GM12878 (cell line): ENCODE results near the gene HINT3. TPM values are rescaled to one million over a fixed set of nuclear protein-coding genes. Genes with fewer than 3 reads are reported as not detected.

Experiments
- ATAC-seq: fragments of 200-7000 bp; cut with Tn5 transposase; 3 replicates; pipeline ENCODE4 v1.9.1; 2020; ENCODE audit warnings: mild to moderate bottlenecking, moderate library complexity
- BruUV-seq: library from RNA; stranded (reverse); fragments of 400-500 nt; replicated peaks from 2 replicates; lab custom pipeline; 2021; lab: Mats Ljungman, UMichigan
- CTCF ChIA-PET: fragments of 300-600 bp; sonication (Branson Sonifier 250); formaldehyde crosslinking; extraction: SDS; loops from one replicate; lab custom pipeline; 2021; ENCODE audit warnings: inconsistent platforms; lab: Yijun Ruan, JAX
- POLR2A ChIA-PET: fragments of 350-600 bp; formaldehyde crosslinking; extraction: SDS; loops from one replicate; lab custom pipeline; 2021; ENCODE audit warnings: inconsistent platforms; lab: Charles Lee
- RAD21 ChIA-PET: fragments of 300-600 bp; sonication (Branson Sonifier 250); formaldehyde crosslinking; loops from one replicate; lab custom pipeline; 2023; ENCODE audit warnings: antibody characterized with exemption; ENCODE audit not compliant: unreplicated experiment; lab: Charles Lee
- SMC1A ChIA-PET: fragments of 300-600 bp; sonication (Branson Sonifier 250); formaldehyde crosslinking; loops from one replicate; lab custom pipeline; 2023; ENCODE audit not compliant: unreplicated experiment, uncharacterized antibody; lab: Charles Lee
- DNase-seq: peaks from one replicate; pipeline ENCODE4 v3.0.0-alpha.2; 2011; ENCODE audit warnings: low read depth, low spot score
- FAIRE-seq: peaks from 3 replicates; lab custom pipeline; 2011; peaks lifted over from hg19 to GRCh38; lab: Jason Lieb, UNC
- H2AFZ ChIP-seq: 2 replicates; pipeline ENCODE4 v1.6.0; 2011; ENCODE audit warnings: low read depth, low read length, control low read depth; ENCODE audit not compliant: control insufficient read depth
- H3K27ac ChIP-seq: 2 replicates; pipeline ENCODE4 v1.5.1; 2011; ENCODE audit warnings: control low read depth; ENCODE audit not compliant: control insufficient read depth, insufficient read depth
- H3K27me3 ChIP-seq, 2 experiments: replicated peaks in 1 of 2; 2 replicates each; pipeline versions ENCODE4 v1.6.0 to v1.6.1; 2011; ENCODE audit warnings: low read length in 1 of 2; ENCODE audit not compliant: control insufficient read depth in 2 of 2, insufficient read depth in 2 of 2
- H3K36me3 ChIP-seq, 2 experiments: 2 replicates each; pipeline ENCODE4 v1.5.1; 2011; ENCODE audit warnings: low read length in 1 of 2; ENCODE audit not compliant: control insufficient read depth in 2 of 2, insufficient read depth in 2 of 2
- H3K4me1 ChIP-seq: 2 replicates; pipeline ENCODE4 v1.6.1; 2011; ENCODE audit warnings: mild to moderate bottlenecking, low read length, moderate library complexity, mixed read lengths; ENCODE audit not compliant: control insufficient read depth, insufficient read depth
- H3K4me2 ChIP-seq: 2 replicates; pipeline ENCODE4 v1.6.0; 2011; ENCODE audit warnings: control low read depth; ENCODE audit not compliant: control insufficient read depth, insufficient read depth
- H3K4me3 ChIP-seq: fragments of 200-600 bp; sonication (generic); 2 replicates; pipeline ENCODE4 v1.5.1; 2016
- H3K79me2 ChIP-seq: 2 replicates; pipeline ENCODE4 v1.6.0; 2011; ENCODE audit warnings: low read length; ENCODE audit not compliant: control insufficient read depth, insufficient read depth
- H3K9ac ChIP-seq: 2 replicates; pipeline ENCODE4 v1.8.0; 2011; ENCODE audit warnings: low read length, control low read depth, mixed read lengths; ENCODE audit not compliant: control insufficient read depth, insufficient read depth
- H3K9me3 ChIP-seq: replicated peaks from 3 replicates; pipeline ENCODE4 v1.5.1; 2011; ENCODE audit warnings: mild to moderate bottlenecking, low read length; ENCODE audit not compliant: control insufficient read depth, insufficient read depth
- H4K20me1 ChIP-seq: 2 replicates; pipeline ENCODE4 v1.6.0; 2011; ENCODE audit not compliant: control insufficient read depth, insufficient read depth
- CHD4 ChIP-seq: fragments of 200-600 bp; sonication (generic); IDR thresholded peaks from 2 replicates; pipeline ENCODE4 v1.6.1; 2016; ENCODE audit warnings: mild to moderate bottlenecking
- EGR1 ChIP-seq, 2 experiments: IDR thresholded peaks; 1 replicate in 1 of 2; 2 replicates in 1 of 2; pipeline ENCODE4 v1.6.1; 2011 to 2012; ENCODE audit warnings: low read depth in 2 of 2, low read length in 2 of 2, borderline replicate concordance in 1 of 2, mild to moderate bottlenecking in 1 of 2, moderate library complexity in 1 of 2
- ETV6 ChIP-seq, 2 experiments: fragments of 450-650 bp in 1 of 2; IDR thresholded peaks in 1 of 2; conservative IDR thresholded peaks in 1 of 2; 2 replicates each; pipeline ENCODE4 v1.6.1; 2014; ENCODE audit warnings: antibody characterized with exemption in 1 of 2, borderline replicate concordance in 1 of 2, low read depth in 1 of 2, mild to moderate bottlenecking in 1 of 2, moderate library complexity in 1 of 2
- IKZF1 ChIP-seq: fragments of 450-650 bp; conservative IDR thresholded peaks from 2 replicates; pipeline ENCODE4 v1.6.1; 2017; ENCODE audit warnings: antibody characterized with exemption, mild to moderate bottlenecking
- NFIC ChIP-seq: IDR thresholded peaks from 2 replicates; pipeline ENCODE4 v1.6.1; 2012; ENCODE audit warnings: low read depth, mild to moderate bottlenecking, inconsistent platforms, low read length, moderate library complexity
- NFYB ChIP-seq: IDR thresholded peaks from 2 replicates; pipeline ENCODE4 v1.6.1; 2011; ENCODE audit warnings: low read depth, mild to moderate bottlenecking, low read length, improper control_type of control experiment, moderate library complexity; ENCODE audit not compliant: insufficient read depth
- NR2C2 ChIP-seq: IDR thresholded peaks from 2 replicates; pipeline ENCODE4 v1.6.1; 2011; ENCODE audit warnings: borderline replicate concordance, low read depth; ENCODE audit not compliant: control insufficient read depth, insufficient read length
- SKIL ChIP-seq: fragments of 450-650 bp; IDR thresholded peaks from 2 replicates; pipeline ENCODE4 v1.6.1; 2017; ENCODE audit warnings: mild to moderate bottlenecking, low read depth, inconsistent platforms; ENCODE audit not compliant: poor library complexity, severe bottlenecking
- ZNF622 ChIP-seq: fragments of 450-650 bp; IDR thresholded peaks from 2 replicates; pipeline ENCODE4 v1.6.1; 2017; ENCODE audit warnings: mild to moderate bottlenecking, inconsistent platforms
- WGBS: methylation state at CpG from one replicate; pipeline ENCODE4 v1.1.6; 2016; ENCODE audit warnings: low lambda C conversion rate; ENCODE audit not compliant: insufficient replicate concordance, insufficient coverage; ENCODE audit errors: missing lambda C conversion rate; 5-methylcytosine and 5-hydroxymethylcytosine counted together
- in situ Hi-C: fragments of 300-500 bp; cut with MboI; formaldehyde crosslinking; loops from 9 replicates; pipeline ENCODE4 v1.14.3; 2018; ENCODE audit warnings: mixed read lengths
- intact Hi-C: fragments of 100-400 bp; cut with micrococcal nuclease; formaldehyde crosslinking; loops from one replicate; pipeline ENCODE4 v1.14.2; 2022; ENCODE audit not compliant: unreplicated experiment
- polyA plus RNA-seq, 11 experiments: library from polyadenylated mRNA; depleted of rRNA in 4 of 11; unstranded in 6 of 11; stranded (reverse) in 5 of 11; fragments of >200 nt; fragmentation: Nextera tagmentation in 4 of 11; fragmentation: Illumina TruSeq in 1 of 11; extraction: Ambion mirVana in 4 of 11; extraction: Trizol in 1 of 11; gene quantifications; 1 replicate in 1 of 11; 2 replicates in 10 of 11; pipeline versions ENCODE4 v1.2.1 to v1.2.3, GENCODE V29; 2011 to 2016; ENCODE audit warnings: inconsistent platforms in 2 of 11, missing spikeins in 2 of 11, low read depth in 1 of 11
- total RNA-seq, 4 experiments: library from RNA; depleted of rRNA in 3 of 4; stranded (reverse); fragments of >200 nt in 3 of 4; fragmentation: Illumina TruSeq in 1 of 4; extraction: Trizol in 1 of 4; gene quantifications; 2 replicates each; pipeline versions ENCODE4 v1.2.1 to v1.2.3, GENCODE V29; 2013 to 2021
- TF ChIP-seq, protein P1 (sequence below): fragments of 450-650 bp; IDR thresholded peaks from 2 replicates; pipeline ENCODE4 v1.6.1; 2017; ENCODE audit warnings: mild to moderate bottlenecking
- TF ChIP-seq, protein P2 (sequence below): IDR thresholded peaks from 2 replicates; pipeline ENCODE4 v1.6.1; 2012; ENCODE audit warnings: mild to moderate bottlenecking, low read depth, low read length

Gene HINT3
- total and polyA plus RNA-seq, 10 of the 15 experiments (the other 5 are each of a cell fraction or from before 2014, with no cell fraction given): 0.72 to 9.1 (median 5.4) TPM

- ChIA-PET SMC1A (interaction anchor here (0.8 to 1.1 kb wide), 2 partner anchors 13 to 325 kb away, joined by 3 read pairs; no protein-coding TSS in a partner anchor), POLR2A (no interaction called here), RAD21 (interaction anchor here (1.3 kb wide), 1 partner anchor 17 kb away, joined by 3 read pairs; no protein-coding TSS in a partner anchor), CTCF (interaction anchor here (0.6 to 1.7 kb wide), 3 partner anchors 14 to 158 kb away, joined by 3 to 4 read pairs (median 4); no protein-coding TSS in a partner anchor)
- no TSS peak for BruUV-seq
- ATAC-seq (no peak), FAIRE-seq (no peak), DNase-seq (no peak)
- Histone ChIP-seq H2AFZ (no peak overlapping the region), H3K27ac (no peak overlapping the region), H3K79me2 (no peaks in the 10 kb centered on the region), H3K4me2 (no peak overlapping the region), H3K36me3 (no peaks in the 10 kb centered on the region), H3K4me3 (no peak overlapping the region), H4K20me1 (no peaks in the 10 kb centered on the region), H3K9ac (no peak overlapping the region), H3K9me3 (no peaks in the 10 kb centered on the region), H3K27me3 (no peaks in the 10 kb centered on the region), H3K4me1 (no peaks in the 10 kb centered on the region)
- intact Hi-C loops: no loop called here
- in situ Hi-C loops: no loop called here
- TF ChIP-seq NFIC: no peak
- no peak for TF ChIP-seq ZNF622
- TF ChIP-seq NR2C2: no peak
- TF ChIP-seq NFYB: no peak
- TF ChIP-seq, protein P1, sequence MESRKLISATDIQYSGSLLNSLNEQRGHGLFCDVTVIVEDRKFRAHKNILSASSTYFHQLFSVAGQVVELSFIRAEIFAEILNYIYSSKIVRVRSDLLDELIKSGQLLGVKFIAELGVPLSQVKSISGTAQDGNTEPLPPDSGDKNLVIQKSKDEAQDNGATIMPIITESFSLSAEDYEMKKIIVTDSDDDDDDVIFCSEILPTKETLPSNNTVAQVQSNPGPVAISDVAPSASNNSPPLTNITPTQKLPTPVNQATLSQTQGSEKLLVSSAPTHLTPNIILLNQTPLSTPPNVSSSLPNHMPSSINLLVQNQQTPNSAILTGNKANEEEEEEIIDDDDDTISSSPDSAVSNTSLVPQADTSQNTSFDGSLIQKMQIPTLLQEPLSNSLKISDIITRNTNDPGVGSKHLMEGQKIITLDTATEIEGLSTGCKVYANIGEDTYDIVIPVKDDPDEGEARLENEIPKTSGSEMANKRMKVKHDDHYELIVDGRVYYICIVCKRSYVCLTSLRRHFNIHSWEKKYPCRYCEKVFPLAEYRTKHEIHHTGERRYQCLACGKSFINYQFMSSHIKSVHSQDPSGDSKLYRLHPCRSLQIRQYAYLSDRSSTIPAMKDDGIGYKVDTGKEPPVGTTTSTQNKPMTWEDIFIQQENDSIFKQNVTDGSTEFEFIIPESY: no peak
- TF ChIP-seq ETV6 (conservative IDR thresholded peaks at IDR 0.05 in 1 of 2, IDR thresholded peaks at IDR 0.05 in 1 of 2; ENCODE audit: borderline replicate concordance in 1 of 2, low read depth in 1 of 2): no peak
- TF ChIP-seq, protein P2, sequence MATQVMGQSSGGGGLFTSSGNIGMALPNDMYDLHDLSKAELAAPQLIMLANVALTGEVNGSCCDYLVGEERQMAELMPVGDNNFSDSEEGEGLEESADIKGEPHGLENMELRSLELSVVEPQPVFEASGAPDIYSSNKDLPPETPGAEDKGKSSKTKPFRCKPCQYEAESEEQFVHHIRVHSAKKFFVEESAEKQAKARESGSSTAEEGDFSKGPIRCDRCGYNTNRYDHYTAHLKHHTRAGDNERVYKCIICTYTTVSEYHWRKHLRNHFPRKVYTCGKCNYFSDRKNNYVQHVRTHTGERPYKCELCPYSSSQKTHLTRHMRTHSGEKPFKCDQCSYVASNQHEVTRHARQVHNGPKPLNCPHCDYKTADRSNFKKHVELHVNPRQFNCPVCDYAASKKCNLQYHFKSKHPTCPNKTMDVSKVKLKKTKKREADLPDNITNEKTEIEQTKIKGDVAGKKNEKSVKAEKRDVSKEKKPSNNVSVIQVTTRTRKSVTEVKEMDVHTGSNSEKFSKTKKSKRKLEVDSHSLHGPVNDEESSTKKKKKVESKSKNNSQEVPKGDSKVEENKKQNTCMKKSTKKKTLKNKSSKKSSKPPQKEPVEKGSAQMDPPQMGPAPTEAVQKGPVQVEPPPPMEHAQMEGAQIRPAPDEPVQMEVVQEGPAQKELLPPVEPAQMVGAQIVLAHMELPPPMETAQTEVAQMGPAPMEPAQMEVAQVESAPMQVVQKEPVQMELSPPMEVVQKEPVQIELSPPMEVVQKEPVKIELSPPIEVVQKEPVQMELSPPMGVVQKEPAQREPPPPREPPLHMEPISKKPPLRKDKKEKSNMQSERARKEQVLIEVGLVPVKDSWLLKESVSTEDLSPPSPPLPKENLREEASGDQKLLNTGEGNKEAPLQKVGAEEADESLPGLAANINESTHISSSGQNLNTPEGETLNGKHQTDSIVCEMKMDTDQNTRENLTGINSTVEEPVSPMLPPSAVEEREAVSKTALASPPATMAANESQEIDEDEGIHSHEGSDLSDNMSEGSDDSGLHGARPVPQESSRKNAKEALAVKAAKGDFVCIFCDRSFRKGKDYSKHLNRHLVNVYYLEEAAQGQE: no peak
- TF ChIP-seq SKIL: no peak
- TF ChIP-seq EGR1 (IDR thresholded peaks at IDR 0.05; ENCODE audit: borderline replicate concordance in 1 of 2, low read depth in 2 of 2, low read length in 2 of 2): no peak
- no peak for TF ChIP-seq IKZF1
- no peak for TF ChIP-seq CHD4
- WGBS: 36% methylated on average over 1 of the region's 1 CpG
Measured at GRCh38 chr6:125939026-125939425, 17.5 kb upstream of the HINT3 start.
